PC-3 (cell line): ENCODE results near the gene KCNJ6.

ENCODE experiments used
- CTCF ChIP-seq: fragments of 300-600 bp; sonication (generic); conservative IDR thresholded peaks from 2 replicates; pipeline ENCODE4 v1.5.1; 2017; ENCODE audit warnings: antibody characterized with exemption, low read depth, mild to moderate bottlenecking, low read length
- EZH2 ChIP-seq: fragments of 300-600 bp; sonication (generic); IDR thresholded peaks from one replicate; pipeline ENCODE4 v1.6.1; 2017; ENCODE audit warnings: antibody characterized with exemption, mild to moderate bottlenecking, low read length; ENCODE audit not compliant: unreplicated experiment
- EZH2phosphoT487 ChIP-seq: fragments of 300-600 bp; sonication (generic); IDR thresholded peaks from 2 replicates; pipeline ENCODE4 v1.6.1; 2018; ENCODE audit warnings: mild to moderate bottlenecking, antibody characterized with exemption, low read length, borderline replicate concordance

- TF ChIP-seq CTCF: no peak
- no peak for TF ChIP-seq EZH2phosphoT487
- no peak for TF ChIP-seq EZH2
These were observed 146.6 kb downstream of the KCNJ6 start for GRCh38 chr21:37769656-37770055.
